ENCODE results near the gene REM2. TPM values are rescaled to one million over a fixed set of nuclear protein-coding genes. Genes with fewer than 3 reads are reported as not detected.

The REM2 gene
- total RNA-seq, 1 experiment from 2014 or later, result 0.47 TPM

DNA sequence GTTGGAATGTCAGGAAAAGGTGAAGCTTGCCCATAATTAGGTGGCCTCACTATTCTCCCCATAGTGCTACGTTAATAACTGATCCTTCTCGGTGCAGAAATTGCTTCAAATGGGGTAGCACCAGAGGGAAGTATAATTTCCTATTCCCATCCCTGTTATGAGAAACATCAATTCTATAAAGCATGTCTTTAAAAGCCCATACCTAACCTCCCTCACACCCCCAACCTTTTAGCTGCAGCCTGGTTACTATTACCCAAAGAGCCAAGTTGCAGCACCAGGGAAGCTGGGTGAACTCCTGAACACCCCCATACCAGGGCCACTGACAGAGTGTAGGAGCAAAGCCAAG lies 20.7 kb downstream of the REM2 start (continued):
- TF ChIP-seq, protein P1, sequence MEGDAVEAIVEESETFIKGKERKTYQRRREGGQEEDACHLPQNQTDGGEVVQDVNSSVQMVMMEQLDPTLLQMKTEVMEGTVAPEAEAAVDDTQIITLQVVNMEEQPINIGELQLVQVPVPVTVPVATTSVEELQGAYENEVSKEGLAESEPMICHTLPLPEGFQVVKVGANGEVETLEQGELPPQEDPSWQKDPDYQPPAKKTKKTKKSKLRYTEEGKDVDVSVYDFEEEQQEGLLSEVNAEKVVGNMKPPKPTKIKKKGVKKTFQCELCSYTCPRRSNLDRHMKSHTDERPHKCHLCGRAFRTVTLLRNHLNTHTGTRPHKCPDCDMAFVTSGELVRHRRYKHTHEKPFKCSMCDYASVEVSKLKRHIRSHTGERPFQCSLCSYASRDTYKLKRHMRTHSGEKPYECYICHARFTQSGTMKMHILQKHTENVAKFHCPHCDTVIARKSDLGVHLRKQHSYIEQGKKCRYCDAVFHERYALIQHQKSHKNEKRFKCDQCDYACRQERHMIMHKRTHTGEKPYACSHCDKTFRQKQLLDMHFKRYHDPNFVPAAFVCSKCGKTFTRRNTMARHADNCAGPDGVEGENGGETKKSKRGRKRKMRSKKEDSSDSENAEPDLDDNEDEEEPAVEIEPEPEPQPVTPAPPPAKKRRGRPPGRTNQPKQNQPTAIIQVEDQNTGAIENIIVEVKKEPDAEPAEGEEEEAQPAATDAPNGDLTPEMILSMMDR (IDR thresholded peaks at IDR 0.05 in 2 of 3, conservative IDR thresholded peaks at IDR 0.05 in 1 of 3; ENCODE audit: borderline replicate concordance in 1 of 3, insufficient read depth in 1 of 3, low read depth in 2 of 3, low read length in 2 of 3), result no peak
- TF ChIP-seq, protein P2, sequence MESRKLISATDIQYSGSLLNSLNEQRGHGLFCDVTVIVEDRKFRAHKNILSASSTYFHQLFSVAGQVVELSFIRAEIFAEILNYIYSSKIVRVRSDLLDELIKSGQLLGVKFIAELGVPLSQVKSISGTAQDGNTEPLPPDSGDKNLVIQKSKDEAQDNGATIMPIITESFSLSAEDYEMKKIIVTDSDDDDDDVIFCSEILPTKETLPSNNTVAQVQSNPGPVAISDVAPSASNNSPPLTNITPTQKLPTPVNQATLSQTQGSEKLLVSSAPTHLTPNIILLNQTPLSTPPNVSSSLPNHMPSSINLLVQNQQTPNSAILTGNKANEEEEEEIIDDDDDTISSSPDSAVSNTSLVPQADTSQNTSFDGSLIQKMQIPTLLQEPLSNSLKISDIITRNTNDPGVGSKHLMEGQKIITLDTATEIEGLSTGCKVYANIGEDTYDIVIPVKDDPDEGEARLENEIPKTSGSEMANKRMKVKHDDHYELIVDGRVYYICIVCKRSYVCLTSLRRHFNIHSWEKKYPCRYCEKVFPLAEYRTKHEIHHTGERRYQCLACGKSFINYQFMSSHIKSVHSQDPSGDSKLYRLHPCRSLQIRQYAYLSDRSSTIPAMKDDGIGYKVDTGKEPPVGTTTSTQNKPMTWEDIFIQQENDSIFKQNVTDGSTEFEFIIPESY (IDR thresholded peaks at IDR 0.05; ENCODE audit: extremely low read depth, insufficient replicate concordance, low read length), result no peak
- TF ChIP-seq, protein P3, sequence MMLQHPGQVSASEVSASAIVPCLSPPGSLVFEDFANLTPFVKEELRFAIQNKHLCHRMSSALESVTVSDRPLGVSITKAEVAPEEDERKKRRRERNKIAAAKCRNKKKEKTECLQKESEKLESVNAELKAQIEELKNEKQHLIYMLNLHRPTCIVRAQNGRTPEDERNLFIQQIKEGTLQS (IDR thresholded peaks at IDR 0.05), result no peak
- no peak for TF ChIP-seq ELF1 (IDR thresholded peaks at IDR 0.05; ENCODE audit: borderline replicate concordance, low read depth)
- TF ChIP-seq SIN3A (IDR thresholded peaks at IDR 0.05; ENCODE audit: low read depth), result no peak
- TF ChIP-seq SP1 (IDR thresholded peaks at IDR 0.05; ENCODE audit: low read depth), result no peak
- TF ChIP-seq, protein P4, sequence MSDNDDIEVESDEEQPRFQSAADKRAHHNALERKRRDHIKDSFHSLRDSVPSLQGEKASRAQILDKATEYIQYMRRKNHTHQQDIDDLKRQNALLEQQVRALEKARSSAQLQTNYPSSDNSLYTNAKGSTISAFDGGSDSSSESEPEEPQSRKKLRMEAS (IDR thresholded peaks at IDR 0.05), result no peak
- TF ChIP-seq ZFX (IDR thresholded peaks at IDR 0.05), result no peak

DNA sequence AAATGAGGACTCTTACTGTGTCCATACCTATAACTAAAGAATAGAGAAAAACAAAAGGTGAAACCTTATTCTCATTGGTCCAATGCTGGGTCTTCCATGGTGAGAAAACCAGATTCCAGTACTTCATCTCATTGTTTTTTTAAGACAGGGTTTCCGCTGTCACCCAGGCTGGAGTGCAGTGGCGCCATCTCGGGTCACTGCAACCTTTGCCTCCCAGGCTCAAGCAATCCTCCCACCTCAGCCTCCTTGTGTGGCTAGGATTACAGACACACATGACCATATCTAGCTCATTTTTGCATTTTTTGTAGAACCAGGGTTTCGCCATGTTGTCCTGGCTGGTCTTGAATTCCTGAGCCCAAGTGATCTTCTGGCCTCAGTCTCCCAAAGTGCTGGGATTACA lies 22.6 kb downstream of the REM2 start:
- no peaks in the 10 kb centered on the region for H3K4me1 ChIP-seq (ENCODE audit: control insufficient read depth in 1 of 2, insufficient read depth in 2 of 2, low read length in 2 of 2)
- H3K27me3 ChIP-seq (ENCODE audit: insufficient read depth, low read length), result no peaks in the 10 kb centered on the region
- H3K9me3 ChIP-seq (ENCODE audit: control insufficient read depth in 1 of 2, insufficient read depth in 1 of 2, low read depth in 1 of 2, low read length in 2 of 2), result no peaks in the 10 kb centered on the region
- H3K9me2 ChIP-seq (ENCODE audit: insufficient read depth), result no peaks in the 10 kb centered on the region
- no TSS peak for BruUV-seq (replicated peaks)
- no peak for DNase-seq (ENCODE audit: low read depth, low spot score)
- no peak for ATAC-seq
- H3K36me3 ChIP-seq (ENCODE audit: control insufficient read depth in 1 of 2, insufficient read depth in 2 of 2, low read length in 2 of 2), result peaks cover 61 to 64% of the 10 kb centered on the region in 2 experiments
- intact Hi-C loops (cut with micrococcal nuclease), result no loop called here
- POLR2A ChIA-PET, result no interaction called here
- H3K27ac ChIP-seq (ENCODE audit: low read depth, low read length), result no peak overlapping the region
- H3K4me3 ChIP-seq (replicated peaks in 1 of 2; ENCODE audit: low read depth in 1 of 2, low read length in 2 of 2), result no peak overlapping the region
- no peak overlapping the region for H3K9ac ChIP-seq (ENCODE audit: low read length)
- no peak overlapping the region for H3K4me2 ChIP-seq (ENCODE audit: low read length)
- H3K79me2 ChIP-seq (ENCODE audit: insufficient read depth, low read length), result peaks cover 7% of the 10 kb centered on the region
- RAD21 ChIA-PET (ENCODE audit: low non-redundant PET in 1 of 2, low total read pairs in 2 of 2, uncharacterized antibody in 2 of 2, unreplicated experiment in 2 of 2), result no interaction called here
- TF ChIP-seq ZFX (IDR thresholded peaks at IDR 0.05) (no peak), JUND (IDR thresholded peaks at IDR 0.05) (no peak), FOSL1 (IDR thresholded peaks at IDR 0.05; ENCODE audit: low read depth) (no peak)
- TF ChIP-seq, protein P2 (IDR thresholded peaks at IDR 0.05; ENCODE audit: extremely low read depth, insufficient replicate concordance, low read length), result no peak
- TF ChIP-seq, protein P1 (IDR thresholded peaks at IDR 0.05 in 2 of 3, conservative IDR thresholded peaks at IDR 0.05 in 1 of 3; ENCODE audit: borderline replicate concordance in 1 of 3, insufficient read depth in 1 of 3, low read depth in 2 of 3, low read length in 2 of 3), result no peak
- TF ChIP-seq, protein P5, sequence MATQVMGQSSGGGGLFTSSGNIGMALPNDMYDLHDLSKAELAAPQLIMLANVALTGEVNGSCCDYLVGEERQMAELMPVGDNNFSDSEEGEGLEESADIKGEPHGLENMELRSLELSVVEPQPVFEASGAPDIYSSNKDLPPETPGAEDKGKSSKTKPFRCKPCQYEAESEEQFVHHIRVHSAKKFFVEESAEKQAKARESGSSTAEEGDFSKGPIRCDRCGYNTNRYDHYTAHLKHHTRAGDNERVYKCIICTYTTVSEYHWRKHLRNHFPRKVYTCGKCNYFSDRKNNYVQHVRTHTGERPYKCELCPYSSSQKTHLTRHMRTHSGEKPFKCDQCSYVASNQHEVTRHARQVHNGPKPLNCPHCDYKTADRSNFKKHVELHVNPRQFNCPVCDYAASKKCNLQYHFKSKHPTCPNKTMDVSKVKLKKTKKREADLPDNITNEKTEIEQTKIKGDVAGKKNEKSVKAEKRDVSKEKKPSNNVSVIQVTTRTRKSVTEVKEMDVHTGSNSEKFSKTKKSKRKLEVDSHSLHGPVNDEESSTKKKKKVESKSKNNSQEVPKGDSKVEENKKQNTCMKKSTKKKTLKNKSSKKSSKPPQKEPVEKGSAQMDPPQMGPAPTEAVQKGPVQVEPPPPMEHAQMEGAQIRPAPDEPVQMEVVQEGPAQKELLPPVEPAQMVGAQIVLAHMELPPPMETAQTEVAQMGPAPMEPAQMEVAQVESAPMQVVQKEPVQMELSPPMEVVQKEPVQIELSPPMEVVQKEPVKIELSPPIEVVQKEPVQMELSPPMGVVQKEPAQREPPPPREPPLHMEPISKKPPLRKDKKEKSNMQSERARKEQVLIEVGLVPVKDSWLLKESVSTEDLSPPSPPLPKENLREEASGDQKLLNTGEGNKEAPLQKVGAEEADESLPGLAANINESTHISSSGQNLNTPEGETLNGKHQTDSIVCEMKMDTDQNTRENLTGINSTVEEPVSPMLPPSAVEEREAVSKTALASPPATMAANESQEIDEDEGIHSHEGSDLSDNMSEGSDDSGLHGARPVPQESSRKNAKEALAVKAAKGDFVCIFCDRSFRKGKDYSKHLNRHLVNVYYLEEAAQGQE (IDR thresholded peaks at IDR 0.05; ENCODE audit: low read depth), result no peak
- no peak overlapping the region for H2AFZ ChIP-seq (ENCODE audit: low read depth, low read length, poor library complexity, severe bottlenecking)
- no peaks in the 10 kb centered on the region for H4K20me1 ChIP-seq (ENCODE audit: insufficient read depth)
- CTCF ChIA-PET, result no interaction called here

Measured in HCT116 (cell line).